Smooth muscle cell (in vitro differentiated cells): ENCODE data around the gene YES1. TPM values are rescaled to one million over a fixed set of nuclear protein-coding genes. Genes with fewer than 3 reads are reported as not detected.

Experiments
- DNase-seq: peaks from one replicate; lab custom pipeline; 2025; ENCODE audit not compliant: unreplicated experiment; lab: John Stamatoyannopoulos, UW
- H2AFZ ChIP-seq: fragments of 200-600 bp; sonication (generic); 2 replicates; pipeline ENCODE4 v1.6.0; 2016; ENCODE audit warnings: antibody characterized with exemption, low read depth, mild to moderate bottlenecking
- H3F3A ChIP-seq: fragments of 200-600 bp; sonication (generic); 2 replicates; pipeline ENCODE4 v1.6.0; 2017; ENCODE audit warnings: antibody characterized with exemption, low read depth
- H3K27ac ChIP-seq: fragments of 200-600 bp; sonication (generic); 2 replicates; pipeline ENCODE4 v1.5.1; 2016; ENCODE audit warnings: low read depth, mild to moderate bottlenecking
- H3K27me3 ChIP-seq: fragments of 200-600 bp; sonication (generic); 2 replicates; pipeline ENCODE4 v1.6.1; 2016; ENCODE audit warnings: low read depth, mild to moderate bottlenecking
- H3K36me3 ChIP-seq: fragments of 200-600 bp; sonication (generic); 2 replicates; pipeline ENCODE4 v1.5.1; 2016; ENCODE audit warnings: low read depth
- H3K4me1 ChIP-seq: fragments of 200-600 bp; sonication (generic); 2 replicates; pipeline ENCODE4 v1.5.1; 2016; ENCODE audit warnings: low read depth
- H3K4me2 ChIP-seq: fragments of 200-600 bp; sonication (generic); 2 replicates; pipeline ENCODE4 v1.6.0; 2016; ENCODE audit warnings: mild to moderate bottlenecking
- H3K4me3 ChIP-seq: fragments of 200-600 bp; sonication (generic); 2 replicates; pipeline ENCODE4 v1.5.1; 2016; ENCODE audit warnings: mild to moderate bottlenecking
- H3K79me2 ChIP-seq: fragments of 200-600 bp; sonication (generic); 2 replicates; pipeline ENCODE4 v1.6.0; 2016; ENCODE audit warnings: low read depth, mild to moderate bottlenecking
- H3K9ac ChIP-seq: fragments of 200-600 bp; sonication (generic); 2 replicates; pipeline ENCODE4 v1.6.0; 2016; ENCODE audit warnings: low read depth
- H3K9me3 ChIP-seq: fragments of 200-600 bp; sonication (generic); replicated peaks from 2 replicates; pipeline ENCODE4 v1.5.1; 2016; ENCODE audit warnings: low read depth
- H4K20me1 ChIP-seq: fragments of 200-600 bp; sonication (generic); 2 replicates; pipeline ENCODE4 v1.6.0; 2016; ENCODE audit warnings: low read depth
- WGBS: methylation state at CpG from one replicate; pipeline ENCODE4 v1.1.7; 2016; ENCODE audit warnings: low lambda C conversion rate; 5-methylcytosine and 5-hydroxymethylcytosine counted together
- polyA plus RNA-seq: library from polyadenylated mRNA; unstranded; fragments of >200 nt; fragmentation: Nextera tagmentation; extraction: Ambion mirVana; gene quantifications from 2 replicates; pipeline ENCODE4 v1.2.1, GENCODE V29; 2016
- total RNA-seq: library from RNA; depleted of rRNA; stranded (reverse); fragments of >200 nt; gene quantifications from 2 replicates; pipeline ENCODE4 v1.2.3, GENCODE V29; 2014
- TF ChIP-seq, protein P1 (sequence below): fragments of 200-600 bp; sonication (generic); IDR thresholded peaks from 2 replicates; pipeline ENCODE4 v1.5.1; 2017; ENCODE audit warnings: borderline replicate concordance, mild to moderate bottlenecking, antibody characterized with exemption; ENCODE audit not compliant: insufficient read depth, poor library complexity, severe bottlenecking

The YES1 gene
- total and polyA plus RNA-seq, 2 experiments from 2014 or later = 22.6 to 179 TPM

GRCh38 chr18:785242-785641 is 26.8 kb downstream of the YES1 start:
- 77% methylated on average over 1 of the region's 1 CpG for WGBS
- Histone ChIP-seq H3K9ac (no peak overlapping the region), H3F3A (no peaks in the 10 kb centered on the region), H3K27ac (no peak overlapping the region), H3K9me3 (no peaks in the 10 kb centered on the region), H4K20me1 (peaks cover 100% of the 10 kb centered on the region), H3K4me2 (no peak overlapping the region), H3K4me3 (no peak overlapping the region), H3K27me3 (no peaks in the 10 kb centered on the region), H3K36me3 (no peaks in the 10 kb centered on the region), H2AFZ (no peak overlapping the region), H3K79me2 (peaks cover 97% of the 10 kb centered on the region), H3K4me1 (no peaks in the 10 kb centered on the region)
- TF ChIP-seq, protein P1, sequence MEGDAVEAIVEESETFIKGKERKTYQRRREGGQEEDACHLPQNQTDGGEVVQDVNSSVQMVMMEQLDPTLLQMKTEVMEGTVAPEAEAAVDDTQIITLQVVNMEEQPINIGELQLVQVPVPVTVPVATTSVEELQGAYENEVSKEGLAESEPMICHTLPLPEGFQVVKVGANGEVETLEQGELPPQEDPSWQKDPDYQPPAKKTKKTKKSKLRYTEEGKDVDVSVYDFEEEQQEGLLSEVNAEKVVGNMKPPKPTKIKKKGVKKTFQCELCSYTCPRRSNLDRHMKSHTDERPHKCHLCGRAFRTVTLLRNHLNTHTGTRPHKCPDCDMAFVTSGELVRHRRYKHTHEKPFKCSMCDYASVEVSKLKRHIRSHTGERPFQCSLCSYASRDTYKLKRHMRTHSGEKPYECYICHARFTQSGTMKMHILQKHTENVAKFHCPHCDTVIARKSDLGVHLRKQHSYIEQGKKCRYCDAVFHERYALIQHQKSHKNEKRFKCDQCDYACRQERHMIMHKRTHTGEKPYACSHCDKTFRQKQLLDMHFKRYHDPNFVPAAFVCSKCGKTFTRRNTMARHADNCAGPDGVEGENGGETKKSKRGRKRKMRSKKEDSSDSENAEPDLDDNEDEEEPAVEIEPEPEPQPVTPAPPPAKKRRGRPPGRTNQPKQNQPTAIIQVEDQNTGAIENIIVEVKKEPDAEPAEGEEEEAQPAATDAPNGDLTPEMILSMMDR = no peak
- no peak for DNase-seq

- Histone ChIP-seq H3K27me3 (no peaks in the 10 kb centered on the region), H3K9ac (no peak overlapping the region), H3K79me2 (peaks cover 95% of the 10 kb centered on the region), H3K4me3 (no peak overlapping the region), H4K20me1 (peaks cover 100% of the 10 kb centered on the region), H3K36me3 (no peaks in the 10 kb centered on the region), H3K4me1 (no peaks in the 10 kb centered on the region), H3F3A (no peaks in the 10 kb centered on the region), H3K4me2 (no peak overlapping the region), H2AFZ (no peak overlapping the region), H3K9me3 (no peaks in the 10 kb centered on the region), H3K27ac (no peak overlapping the region)
- 81% methylated on average over 5 of the region's 5 CpGs for WGBS
- TF ChIP-seq, protein P1 = no peak
- no peak for DNase-seq
Measured at GRCh38 chr18:784470-785172, 27.4 kb downstream of the YES1 start.

DNA sequence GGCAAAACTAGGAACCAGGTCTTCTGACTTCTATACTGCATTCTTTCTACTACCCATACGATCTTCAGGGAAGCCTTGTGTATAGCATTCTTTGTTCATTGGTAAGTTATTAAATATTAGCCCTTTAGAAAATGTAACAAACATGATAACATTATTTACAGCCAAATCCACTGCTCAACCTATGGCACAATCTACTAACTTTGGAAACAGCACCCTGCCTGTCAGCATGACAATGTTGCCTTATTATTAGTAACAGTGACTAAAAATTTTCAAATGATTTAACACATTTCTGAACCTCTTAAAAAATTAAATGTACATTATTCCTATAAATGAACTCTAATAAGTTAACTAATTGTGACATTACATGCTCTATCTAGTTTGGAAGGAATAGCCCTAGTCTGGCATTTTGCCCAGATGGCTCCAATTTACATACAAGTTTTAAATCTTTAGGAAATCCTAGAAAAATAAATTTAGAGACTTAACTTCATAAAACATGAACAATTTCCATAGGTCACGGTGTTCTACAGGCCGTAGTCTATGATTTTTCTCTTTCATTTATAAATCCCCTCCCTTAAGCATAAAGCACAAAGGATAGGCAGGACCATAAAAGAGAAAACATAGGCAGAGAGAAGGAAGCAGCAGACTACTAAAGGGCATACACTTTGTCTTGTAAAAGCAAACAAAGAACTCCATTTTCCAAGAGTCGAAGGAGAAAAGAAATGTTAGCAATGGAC is 33.7 kb downstream of the YES1 start:
- Histone ChIP-seq H4K20me1 (peaks cover 98% of the 10 kb centered on the region), H3K4me2 (no peak overlapping the region), H2AFZ (no peak overlapping the region), H3K4me1 (no peaks in the 10 kb centered on the region), H3K4me3 (no peak overlapping the region), H3K79me2 (peaks cover 81% of the 10 kb centered on the region), H3K36me3 (no peaks in the 10 kb centered on the region), H3K9me3 (no peaks in the 10 kb centered on the region), H3K27ac (no peak overlapping the region), H3K27me3 (no peaks in the 10 kb centered on the region), H3K9ac (no peak overlapping the region), H3F3A (no peaks in the 10 kb centered on the region)
- WGBS = 89% methylated on average over 4 of the region's 4 CpGs
- TF ChIP-seq, protein P1 = no peak
- DNase-seq = no peak
